Keratinocyte (primary cell): ENCODE results near the gene CT47A1. TPM values are rescaled to one million over a fixed set of nuclear protein-coding genes. Genes with fewer than 3 reads are reported as not detected.

Experiments
- DNase-seq: peaks from one replicate; pipeline ENCODE4 v3.0.0-alpha.2; 2011; ENCODE audit warnings: low read depth, missing footprints, low spot score
- FAIRE-seq: peaks from 2 replicates; lab custom pipeline; 2011; peaks lifted over from hg19 to GRCh38; lab: Jason Lieb, UNC
- H2AFZ ChIP-seq: 2 replicates; pipeline ENCODE4 v1.6.0; 2012; ENCODE audit warnings: low read length, control low read depth, inconsistent platforms; ENCODE audit not compliant: control insufficient read depth
- H3K27ac ChIP-seq: 2 replicates; pipeline ENCODE4 v1.5.1; 2011; ENCODE audit warnings: low read length; ENCODE audit not compliant: control insufficient read depth, insufficient read depth
- H3K27me3 ChIP-seq: 3 replicates; pipeline ENCODE4 v1.6.0; 2011; ENCODE audit warnings: low read length; ENCODE audit not compliant: control insufficient read depth, insufficient read depth; ENCODE audit errors: extremely low read depth
- H3K36me3 ChIP-seq, 2 experiments: 2 replicates in 1 of 2; 3 replicates in 1 of 2; pipeline ENCODE4 v1.5.1; 2011; ENCODE audit warnings: low read length in 2 of 2, mild to moderate bottlenecking in 1 of 2; ENCODE audit not compliant: control insufficient read depth in 2 of 2, insufficient read depth in 2 of 2; ENCODE audit errors: extremely low read depth in 1 of 2
- H3K4me1 ChIP-seq: 3 replicates; pipeline ENCODE4 v1.5.1; 2011; ENCODE audit warnings: low read length; ENCODE audit not compliant: control insufficient read depth, insufficient read depth; ENCODE audit errors: extremely low read depth
- H3K4me2 ChIP-seq: 3 replicates; pipeline ENCODE4 v1.6.0; 2011; ENCODE audit warnings: low read depth, low read length; ENCODE audit not compliant: control insufficient read depth, insufficient read depth; ENCODE audit errors: extremely low read depth
- H3K4me3 ChIP-seq, 3 experiments: fragments of 200-600 bp in 1 of 3; sonication (generic) in 1 of 3; 2 replicates in 2 of 3; 3 replicates in 1 of 3; pipeline ENCODE4 v1.5.1; 2011 to 2016; ENCODE audit warnings: low read length in 3 of 3, mild to moderate bottlenecking in 3 of 3, control low read depth in 2 of 3, inconsistent platforms in 1 of 3, low read depth in 1 of 3, mixed read lengths in 1 of 3, mixed run types in 1 of 3, moderate library complexity in 1 of 3; ENCODE audit not compliant: control insufficient read depth in 2 of 3, insufficient read depth in 2 of 3; ENCODE audit errors: extremely low read depth in 1 of 3
- H3K79me2 ChIP-seq: 2 replicates; pipeline ENCODE4 v1.6.0; 2012; ENCODE audit warnings: low read length; ENCODE audit not compliant: control insufficient read depth, insufficient read depth
- H3K9ac ChIP-seq: 3 replicates; pipeline ENCODE4 v1.6.0; 2011; ENCODE audit warnings: low read length; ENCODE audit not compliant: control insufficient read depth, insufficient read depth; ENCODE audit errors: extremely low read depth
- H3K9me1 ChIP-seq: 3 replicates; pipeline ENCODE4 v1.6.0; 2011; ENCODE audit warnings: low read length; ENCODE audit not compliant: control insufficient read depth, insufficient read depth; ENCODE audit errors: extremely low read depth
- H3K9me3 ChIP-seq: 2 replicates; pipeline ENCODE4 v1.5.1; 2012; ENCODE audit warnings: low read depth, low read length; ENCODE audit not compliant: control insufficient read depth
- H4K20me1 ChIP-seq: 3 replicates; pipeline ENCODE4 v1.6.0; 2011; ENCODE audit warnings: low read length; ENCODE audit not compliant: control insufficient read depth, insufficient read depth; ENCODE audit errors: extremely low read depth
- CTCF ChIP-seq, 3 experiments: IDR thresholded peaks in 1 of 3; conservative IDR thresholded peaks in 1 of 3; optimal IDR thresholded peaks in 1 of 3; 2 replicates in 2 of 3; 3 replicates in 1 of 3; pipeline versions ENCODE3 to v1.5.1; 2011; ENCODE audit warnings: low read length in 3 of 3, mild to moderate bottlenecking in 3 of 3, moderate library complexity in 2 of 3, control low read depth in 1 of 3, inconsistent platforms in 1 of 3; ENCODE audit not compliant: insufficient read depth in 2 of 3; ENCODE audit errors: extremely low read depth in 1 of 3
- EZH2 ChIP-seq: IDR thresholded peaks from one replicate; pipeline ENCODE4 v1.6.1; 2012; ENCODE audit warnings: inconsistent platforms, mild to moderate bottlenecking, low read length, moderate library complexity
- dilution Hi-C: fragments of 300-500 bp; cut with MboI; formaldehyde crosslinking; loops from one replicate; pipeline ENCODE4 v1.7.0; 2020; ENCODE audit warnings: low sequenced_read_pairs; ENCODE audit not compliant: extremely low pct_ligation_motif_present
- polyA plus RNA-seq, 5 experiments: library from polyadenylated mRNA; depleted of rRNA in 3 of 5; stranded (reverse) in 3 of 5; stranded (forward) in 1 of 5; unstranded in 1 of 5; fragments of >200 nt; gene quantifications; 1 replicate in 1 of 5; 2 replicates in 3 of 5; 3 replicates in 1 of 5; pipeline versions ENCODE4 v1.2.1 to v1.2.3, GENCODE V29; 2011 to 2012; ENCODE audit warnings: missing spikeins in 2 of 5, low read depth in 1 of 5, low replicate concordance in 1 of 5

CT47A1 gene
- polyA plus RNA-seq, 1 donor (not counting 4 experiments of a cell fraction or from before 2014, with no cell fraction given), result not detected

DNA sequence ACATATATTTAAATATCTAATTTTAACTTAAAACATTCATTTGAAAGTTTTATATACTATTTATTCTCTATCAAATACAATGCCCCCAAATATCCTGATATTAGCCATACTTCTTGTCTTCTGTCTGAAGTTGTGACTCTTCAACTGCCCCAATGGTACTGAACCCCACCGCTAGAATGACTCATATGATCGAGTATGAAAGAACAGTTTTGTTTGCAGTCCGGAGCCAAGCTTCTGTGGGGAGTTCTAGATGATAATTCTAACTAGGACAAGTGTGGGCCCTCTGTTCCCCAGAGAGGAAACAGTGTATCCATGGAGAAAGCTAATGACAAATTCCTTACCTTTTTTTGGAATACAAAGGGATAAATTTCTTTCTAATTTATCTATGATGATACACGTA, 24.7 kb upstream of the CT47A1 start:
- Histone ChIP-seq H3K9me1 (no peaks in the 10 kb centered on the region), H3K4me1 (no peaks in the 10 kb centered on the region), H4K20me1 (no peaks in the 10 kb centered on the region), H3K9ac (no peak overlapping the region), H3K4me3 (no peak overlapping the region), H3K4me2 (no peak overlapping the region), H2AFZ (no peak overlapping the region), H3K9me3 (no peaks in the 10 kb centered on the region), H3K36me3 (no peaks in the 10 kb centered on the region), H3K27me3 (no peaks in the 10 kb centered on the region), H3K79me2 (no peaks in the 10 kb centered on the region), H3K27ac (no peak overlapping the region)
- no peak for TF ChIP-seq EZH2
- no peak for TF ChIP-seq CTCF (optimal IDR thresholded peaks at IDR 0.05 in 1 of 3, IDR thresholded peaks at IDR 0.05 in 1 of 3, conservative IDR thresholded peaks at IDR 0.05 in 1 of 3; ENCODE audit: extremely low read depth in 1 of 3, insufficient read depth in 2 of 3, low read length in 3 of 3)
- FAIRE-seq (no peak), DNase-seq (no peak)
- dilution Hi-C loops, result no loop called here

- Histone ChIP-seq H4K20me1 (no peaks in the 10 kb centered on the region), H3K36me3 (no peaks in the 10 kb centered on the region), H3K27me3 (no peaks in the 10 kb centered on the region), H3K27ac (no peak overlapping the region), H3K9ac (no peak overlapping the region), H3K4me3 (no peak overlapping the region), H2AFZ (no peak overlapping the region), H3K9me1 (no peaks in the 10 kb centered on the region), H3K9me3 (no peaks in the 10 kb centered on the region), H3K4me2 (no peak overlapping the region), H3K4me1 (no peaks in the 10 kb centered on the region), H3K79me2 (no peaks in the 10 kb centered on the region)
- dilution Hi-C loops, result no loop called here
- DNase-seq, result no peak
- FAIRE-seq, result no peak
- TF ChIP-seq EZH2 (no peak), CTCF (optimal IDR thresholded peaks at IDR 0.05 in 1 of 3, IDR thresholded peaks at IDR 0.05 in 1 of 3, conservative IDR thresholded peaks at IDR 0.05 in 1 of 3; ENCODE audit: extremely low read depth in 1 of 3, insufficient read depth in 2 of 3, low read length in 3 of 3) (no peak)
These were observed 24.2 kb upstream of the CT47A1 start for GRCh38 chrX:121009764-121010163.
